Subcutaneous adipose tissue (tissue), 4 donors: ENCODE data around the gene ATL1. TPM values are rescaled to one million over a fixed set of nuclear protein-coding genes. Genes with fewer than 3 reads are reported as not detected.

Experiments used
- total RNA-seq, 4 donors: library from RNA; depleted of rRNA; stranded (reverse); fragments of >200 nt; gene quantifications; one replicate each; pipeline ENCODE4 v1.1.0, GENCODE V29; 2016
- TF ChIP-seq, protein P1 (sequence below): fragments of 450-650 bp; IDR thresholded peaks from one replicate; pipeline ENCODE4 v1.5.1; 2016; ENCODE audit warnings: low read depth, mild to moderate bottlenecking, control low read depth, antibody characterized with exemption, moderate library complexity

ATL1 gene
- total RNA-seq, 4 donors from 2014 or later, result 2.4 to 5.4 (median 4.9) TPM

DNA sequence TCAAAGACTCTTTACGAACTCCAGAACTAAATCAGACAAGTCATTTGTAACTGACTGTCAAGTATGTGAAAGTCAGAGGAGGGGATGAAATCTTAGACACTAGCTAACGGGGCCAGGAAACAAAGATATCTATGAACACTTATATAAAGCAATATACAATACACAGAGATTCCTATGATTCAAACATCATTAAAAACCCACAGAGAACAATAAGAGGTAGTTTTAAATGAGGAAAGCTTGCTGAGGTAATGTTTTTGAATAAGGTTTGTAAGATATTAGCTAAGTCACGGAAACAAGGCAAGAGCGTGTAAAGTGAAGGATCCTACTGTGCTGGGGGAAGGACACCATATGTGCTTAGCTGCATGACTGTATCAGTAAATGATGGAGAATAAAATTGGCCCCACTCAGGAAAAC is 71.5 kb downstream of the ATL1 start:
- TF ChIP-seq, protein P1, sequence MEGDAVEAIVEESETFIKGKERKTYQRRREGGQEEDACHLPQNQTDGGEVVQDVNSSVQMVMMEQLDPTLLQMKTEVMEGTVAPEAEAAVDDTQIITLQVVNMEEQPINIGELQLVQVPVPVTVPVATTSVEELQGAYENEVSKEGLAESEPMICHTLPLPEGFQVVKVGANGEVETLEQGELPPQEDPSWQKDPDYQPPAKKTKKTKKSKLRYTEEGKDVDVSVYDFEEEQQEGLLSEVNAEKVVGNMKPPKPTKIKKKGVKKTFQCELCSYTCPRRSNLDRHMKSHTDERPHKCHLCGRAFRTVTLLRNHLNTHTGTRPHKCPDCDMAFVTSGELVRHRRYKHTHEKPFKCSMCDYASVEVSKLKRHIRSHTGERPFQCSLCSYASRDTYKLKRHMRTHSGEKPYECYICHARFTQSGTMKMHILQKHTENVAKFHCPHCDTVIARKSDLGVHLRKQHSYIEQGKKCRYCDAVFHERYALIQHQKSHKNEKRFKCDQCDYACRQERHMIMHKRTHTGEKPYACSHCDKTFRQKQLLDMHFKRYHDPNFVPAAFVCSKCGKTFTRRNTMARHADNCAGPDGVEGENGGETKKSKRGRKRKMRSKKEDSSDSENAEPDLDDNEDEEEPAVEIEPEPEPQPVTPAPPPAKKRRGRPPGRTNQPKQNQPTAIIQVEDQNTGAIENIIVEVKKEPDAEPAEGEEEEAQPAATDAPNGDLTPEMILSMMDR, result no peak

DNA sequence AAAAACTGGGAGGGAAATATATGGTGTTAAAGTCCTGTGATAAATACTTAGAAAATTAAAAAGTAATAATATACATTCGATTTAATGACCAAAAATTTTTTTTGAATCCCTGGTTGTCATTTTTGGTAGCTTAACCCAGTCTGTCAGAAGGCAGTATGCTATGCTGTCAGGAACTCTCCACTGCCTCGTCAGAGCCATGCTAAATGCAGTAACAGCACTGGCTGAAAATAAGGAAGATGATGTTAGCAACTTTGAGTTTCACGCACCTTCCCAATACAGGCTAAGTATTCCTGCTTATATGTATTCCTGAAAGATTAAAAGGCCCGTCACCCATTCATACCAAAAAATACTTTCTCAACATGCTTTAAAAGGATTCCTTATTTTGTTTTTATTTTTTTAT is 74.0 kb downstream of the ATL1 start:
- TF ChIP-seq, protein P1, result no peak

DNA sequence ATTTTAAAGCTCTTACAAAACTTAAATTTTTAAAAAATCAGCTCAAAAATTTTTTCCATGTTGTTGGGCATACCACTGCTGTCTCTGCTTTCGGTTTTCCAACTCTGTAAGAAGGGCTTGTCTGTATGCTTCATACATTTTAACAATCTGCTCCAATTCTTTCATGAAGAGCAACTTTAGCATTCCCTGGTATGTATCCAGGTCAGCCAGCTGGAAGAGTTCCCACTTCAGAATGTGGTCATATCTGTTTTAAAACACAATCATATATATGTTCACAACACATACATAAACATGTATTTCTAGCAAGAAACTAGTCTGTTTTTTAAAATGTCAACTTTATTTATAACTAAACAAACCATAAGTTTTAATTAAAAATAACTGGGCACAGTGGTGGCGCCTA is 75.2 kb downstream of the ATL1 start:
- TF ChIP-seq, protein P1, result no peak

GRCh38 chr14:50647282-50647681 is 87.3 kb downstream of the ATL1 start:
- TF ChIP-seq, protein P1, result no peak

- TF ChIP-seq, protein P1, result no peak
These were observed 87.8 kb downstream of the ATL1 start for GRCh38 chr14:50647753-50648152.

DNA sequence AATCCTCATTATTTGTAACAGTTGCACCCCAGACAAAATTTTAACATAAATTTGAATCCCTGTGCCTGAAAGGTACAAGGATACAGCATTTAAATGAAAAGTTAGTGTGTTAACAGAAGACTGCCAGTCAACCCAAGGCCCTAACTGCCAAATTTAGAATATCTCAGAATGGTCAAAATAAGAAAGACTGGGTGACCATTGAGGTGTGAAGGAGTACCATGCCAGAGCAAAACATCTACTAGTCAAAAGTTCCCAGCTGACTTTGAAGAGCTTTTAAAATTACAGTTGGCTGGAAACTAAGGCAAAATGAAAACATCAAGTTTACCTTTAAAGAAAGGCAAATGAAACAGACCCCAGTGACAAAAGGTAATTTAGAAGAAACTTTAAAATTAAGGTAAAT is 89.7 kb downstream of the ATL1 start:
- TF ChIP-seq, protein P1, result no peak

GRCh38 chr14:50656776-50657175 is 96.8 kb downstream of the ATL1 start:
- TF ChIP-seq, protein P1, result no peak

GRCh38 chr14:50657753-50658152 is 97.8 kb downstream of the ATL1 start:
- TF ChIP-seq, protein P1, result no peak
